IPS-11a (cell line): Measurements from ENCODE around the gene ZNF609.
A peak's percentile ranks its signal among the peaks of the same experiment; 100 is the strongest.

Experiments
- H3K4me3 ChIP-seq: one replicate; pipeline ENCODE4 v1.5.1; 2013; ENCODE audit warnings: low read depth, low read length, control low read depth

ZNF609 gene

GRCh38 chr15:64687688-64688087, 227.3 kb downstream of the ZNF609 start:
- no peak overlapping the region for H3K4me3 ChIP-seq

GRCh38 chr15:64688770-64689169, 228.4 kb downstream of the ZNF609 start:
- no peak overlapping the region for H3K4me3 ChIP-seq

GRCh38 chr15:64690008-64690407, 229.6 kb downstream of the ZNF609 start:
- no peak overlapping the region for H3K4me3 ChIP-seq

GRCh38 chr15:64690578-64691296, 230.4 kb downstream of the ZNF609 start:
- no peak overlapping the region for H3K4me3 ChIP-seq

GRCh38 chr15:64691896-64692565, 231.7 kb downstream of the ZNF609 start:
- no peak overlapping the region for H3K4me3 ChIP-seq

GRCh38 chr15:64693134-64693533, 232.8 kb downstream of the ZNF609 start:
- H3K4me3 ChIP-seq: no peak overlapping the region

- no peak overlapping the region for H3K4me3 ChIP-seq
Observed at GRCh38 chr15:64694816-64695215, 234.4 kb downstream of the ZNF609 start.

- H3K4me3 ChIP-seq: no peak overlapping the region
Observed at GRCh38 chr15:64695561-64695992, 235.2 kb downstream of the ZNF609 start.

- H3K4me3 ChIP-seq: no peak overlapping the region
Observed at GRCh38 chr15:64696481-64696880, 236.1 kb downstream of the ZNF609 start.

- H3K4me3 ChIP-seq: no peak overlapping the region
Observed at GRCh38 chr15:64697911-64698369, 237.6 kb downstream of the ZNF609 start.

- H3K4me3 ChIP-seq: no peak overlapping the region
Observed at GRCh38 chr15:64698823-64699222, 238.4 kb downstream of the ZNF609 start.

- peak overlapping the region; percentile 52 for H3K4me3 ChIP-seq
Observed at GRCh38 chr15:64699751-64700388, 239.5 kb downstream of the ZNF609 start.

GRCh38 chr15:64701051-64701450, 240.7 kb downstream of the ZNF609 start:
- peak overlapping the region; percentile 52 for H3K4me3 ChIP-seq

- peak overlapping the region; percentile 62 for H3K4me3 ChIP-seq
Observed at GRCh38 chr15:64701482-64702184, 241.3 kb downstream of the ZNF609 start.

- H3K4me3 ChIP-seq: peak overlapping the region; percentile 62
Observed at GRCh38 chr15:64702816-64703631, 242.6 kb downstream of the ZNF609 start.

GRCh38 chr15:64703632-64703959, 243.2 kb downstream of the ZNF609 start:
- H3K4me3 ChIP-seq: peak overlapping the region; percentile 22

GRCh38 chr15:64705006-64705405, 244.6 kb downstream of the ZNF609 start:
- no peak overlapping the region for H3K4me3 ChIP-seq

GRCh38 chr15:64706011-64706911, 245.9 kb downstream of the ZNF609 start:
- H3K4me3 ChIP-seq: no peak overlapping the region

- H3K4me3 ChIP-seq: no peak overlapping the region
Observed at GRCh38 chr15:64710676-64711428, 250.5 kb downstream of the ZNF609 start.
